Cardiac muscle cell (in vitro differentiated cells and primary cell): ENCODE data around the gene ZNRF3. TPM values are rescaled to one million over a fixed set of nuclear protein-coding genes. Genes with fewer than 3 reads are reported as not detected.

ENCODE experiments used
- DNase-seq, 2 donors: peaks; one replicate each; pipeline versions ENCODE4 v3.0.0 to v3.0.0-alpha.2; 2010 to 2017; ENCODE audit warnings: low read depth in 1 of 2, low spot score in 1 of 2
- H3K27ac ChIP-seq: fragments of 200-600 bp; sonication (generic); 2 replicates; pipeline ENCODE4 v1.5.1; 2016
- H3K27me3 ChIP-seq: fragments of 200-600 bp; sonication (generic); 2 replicates; pipeline ENCODE4 v1.6.0; 2016; ENCODE audit warnings: control low read depth
- H3K36me3 ChIP-seq: fragments of 200-600 bp; sonication (generic); 2 replicates; pipeline ENCODE4 v1.5.1; 2016; ENCODE audit warnings: control low read depth
- H3K4me1 ChIP-seq: fragments of 200-600 bp; sonication (generic); 2 replicates; pipeline ENCODE4 v1.8.1; 2017; ENCODE audit warnings: low read depth, mild to moderate bottlenecking, mixed run types
- H3K4me3 ChIP-seq: fragments of 200-600 bp; sonication (generic); 2 replicates; pipeline ENCODE4 v1.5.1; 2016; ENCODE audit warnings: mild to moderate bottlenecking
- H3K9me3 ChIP-seq: fragments of 200-600 bp; sonication (generic); 2 replicates; pipeline ENCODE4 v1.5.1; 2017; ENCODE audit warnings: low read depth, mild to moderate bottlenecking, control low read depth
- polyA plus RNA-seq: library from polyadenylated mRNA; unstranded; fragments of >200 nt; fragmentation: Nextera tagmentation; extraction: Ambion mirVana; gene quantifications from 2 replicates; pipeline ENCODE4 v1.2.1, GENCODE V29; 2016
- total RNA-seq: library from RNA; depleted of rRNA; stranded (reverse); fragments of >200 nt; gene quantifications from 2 replicates; pipeline ENCODE4 v1.2.3, GENCODE V29; 2016
- TF ChIP-seq, protein P1 (sequence below): IDR thresholded peaks from 2 replicates; pipeline ENCODE4 v1.5.1; 2012; ENCODE audit warnings: low read depth, mild to moderate bottlenecking, low read length

The ZNRF3 gene
- total and polyA plus RNA-seq, 2 experiments from 2014 or later = 23.8 to 40.4 TPM

- Histone ChIP-seq H3K27me3 (no peaks in the 10 kb centered on the region), H3K9me3 (no peaks in the 10 kb centered on the region), H3K36me3 (peaks cover 18% of the 10 kb centered on the region), H3K4me1 (peaks cover 19% of the 10 kb centered on the region), H3K27ac (no peak overlapping the region), H3K4me3 (no peak overlapping the region)
- no peak for DNase-seq
- TF ChIP-seq, protein P1, sequence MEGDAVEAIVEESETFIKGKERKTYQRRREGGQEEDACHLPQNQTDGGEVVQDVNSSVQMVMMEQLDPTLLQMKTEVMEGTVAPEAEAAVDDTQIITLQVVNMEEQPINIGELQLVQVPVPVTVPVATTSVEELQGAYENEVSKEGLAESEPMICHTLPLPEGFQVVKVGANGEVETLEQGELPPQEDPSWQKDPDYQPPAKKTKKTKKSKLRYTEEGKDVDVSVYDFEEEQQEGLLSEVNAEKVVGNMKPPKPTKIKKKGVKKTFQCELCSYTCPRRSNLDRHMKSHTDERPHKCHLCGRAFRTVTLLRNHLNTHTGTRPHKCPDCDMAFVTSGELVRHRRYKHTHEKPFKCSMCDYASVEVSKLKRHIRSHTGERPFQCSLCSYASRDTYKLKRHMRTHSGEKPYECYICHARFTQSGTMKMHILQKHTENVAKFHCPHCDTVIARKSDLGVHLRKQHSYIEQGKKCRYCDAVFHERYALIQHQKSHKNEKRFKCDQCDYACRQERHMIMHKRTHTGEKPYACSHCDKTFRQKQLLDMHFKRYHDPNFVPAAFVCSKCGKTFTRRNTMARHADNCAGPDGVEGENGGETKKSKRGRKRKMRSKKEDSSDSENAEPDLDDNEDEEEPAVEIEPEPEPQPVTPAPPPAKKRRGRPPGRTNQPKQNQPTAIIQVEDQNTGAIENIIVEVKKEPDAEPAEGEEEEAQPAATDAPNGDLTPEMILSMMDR = no peak
These were observed 105.7 kb downstream of the ZNRF3 start for GRCh38 chr22:28989035-28989464.

DNA sequence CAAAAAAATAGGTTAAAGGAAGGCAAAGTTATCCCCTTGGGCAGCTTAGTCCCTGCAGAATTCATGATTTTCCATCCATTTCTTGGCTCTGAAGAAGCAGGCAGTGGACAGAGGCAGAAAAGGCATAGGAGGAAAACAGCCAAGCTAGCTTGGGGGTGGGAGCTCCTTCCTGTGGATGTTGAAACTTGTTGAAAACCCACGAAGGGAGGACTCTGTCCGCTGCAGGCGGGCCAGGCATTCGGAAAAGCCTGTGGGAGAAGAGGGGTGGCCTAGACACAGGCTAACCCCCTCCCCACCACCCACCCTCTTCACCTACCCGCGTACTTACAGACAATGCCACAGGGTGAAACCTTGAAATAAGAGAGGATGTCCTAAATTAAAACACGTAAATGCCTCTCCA, 106.1 kb downstream of the ZNRF3 start:
- H3K36me3 ChIP-seq = peaks cover 18% of the 10 kb centered on the region
- no peak overlapping the region for H3K4me3 ChIP-seq
- no peaks in the 10 kb centered on the region for H3K9me3 ChIP-seq
- peak overlapping the region; percentile 34 for H3K27ac ChIP-seq
- peaks cover 17% of the 10 kb centered on the region for H3K4me1 ChIP-seq
- DNase-seq = peak in 1 of 2 donors; percentile 72
- no peaks in the 10 kb centered on the region for H3K27me3 ChIP-seq
- TF ChIP-seq, protein P1 = no peak

GRCh38 chr22:28989912-28990311, 106.5 kb downstream of the ZNRF3 start:
- TF ChIP-seq, protein P1 = no peak
- DNase-seq = no peak
- Histone ChIP-seq H3K27me3 (no peaks in the 10 kb centered on the region), H3K4me1 (peaks cover 12% of the 10 kb centered on the region), H3K9me3 (no peaks in the 10 kb centered on the region), H3K4me3 (no peak overlapping the region), H3K27ac (no peak overlapping the region), H3K36me3 (peaks cover 18% of the 10 kb centered on the region)

- Histone ChIP-seq H3K27me3 (no peaks in the 10 kb centered on the region), H3K36me3 (peaks cover 14% of the 10 kb centered on the region), H3K27ac (no peak overlapping the region), H3K4me3 (no peak overlapping the region), H3K4me1 (no peaks in the 10 kb centered on the region), H3K9me3 (no peaks in the 10 kb centered on the region)
- no peak for DNase-seq
- TF ChIP-seq, protein P1 = no peak
These were observed 109.4 kb downstream of the ZNRF3 start for GRCh38 chr22:28992565-28993356.

GRCh38 chr22:28994522-28994921, 111.2 kb downstream of the ZNRF3 start:
- peaks cover 11% of the 10 kb centered on the region for H3K4me1 ChIP-seq
- DNase-seq = no peak
- no peaks in the 10 kb centered on the region for H3K9me3 ChIP-seq
- H3K36me3 ChIP-seq = peaks cover 4% of the 10 kb centered on the region
- H3K27me3 ChIP-seq = no peaks in the 10 kb centered on the region
- TF ChIP-seq, protein P1 = no peak
- H3K4me3 ChIP-seq = no peak overlapping the region
- H3K27ac ChIP-seq = no peak overlapping the region
